ENCODE results near the gene PRDX5. TPM values are rescaled to one million over a fixed set of nuclear protein-coding genes. Genes with fewer than 3 reads are reported as not detected.

The PRDX5 gene
- total RNA-seq, 1 donor from 2014 or later, result 73.6 TPM

GRCh38 chr11:64275841-64276240 is 42.1 kb upstream of the PRDX5 start:
- TF ChIP-seq CTCF (IDR thresholded peaks at IDR 0.05), result no peak
- H3K27ac Mint-ChIP-seq, result peak overlapping the region; percentile 30
- POLR2A ChIA-PET, result interaction anchor here (0.6 to 2.3 kb wide), 2 partner anchors 9 to 33 kb away, joined by 3 to 8 read pairs; partner anchors contain the start of gene BAD

DNA sequence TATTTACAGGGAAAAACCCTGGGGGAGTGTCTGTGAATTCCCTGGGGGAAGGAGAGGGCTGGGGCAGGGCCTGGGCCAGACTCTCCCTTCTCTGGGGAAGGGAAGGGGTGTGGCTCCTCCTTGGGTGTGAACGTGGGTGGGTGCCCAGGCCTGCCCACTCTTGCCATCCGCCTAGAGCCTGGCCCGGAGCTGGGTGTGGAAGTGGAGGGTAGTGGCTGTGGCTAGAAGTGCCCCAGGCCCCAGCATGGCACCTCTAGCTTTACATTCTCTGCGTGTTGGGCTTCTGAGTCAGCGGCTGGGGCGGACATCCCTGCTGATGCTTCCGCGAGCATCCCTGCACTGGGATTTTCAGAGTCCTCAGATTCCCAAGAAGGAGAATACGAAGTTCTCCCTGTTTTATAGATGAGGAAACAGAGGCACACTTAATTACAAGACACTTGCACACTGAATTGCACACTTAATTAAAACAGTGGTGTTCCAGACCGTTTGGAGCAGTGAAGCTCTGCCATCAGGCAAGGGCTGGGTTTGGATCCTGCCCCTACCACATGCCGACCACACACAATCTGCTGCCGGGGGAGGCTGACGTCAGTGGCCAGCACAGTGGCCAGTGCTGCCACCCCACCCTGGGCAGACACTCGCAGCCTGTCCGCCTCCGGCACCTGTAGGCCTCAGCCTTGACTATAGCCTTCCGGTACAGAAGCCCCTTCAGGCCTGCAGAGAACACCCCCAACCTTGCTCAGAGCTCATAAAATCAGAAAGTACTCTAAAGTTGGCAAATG is 41.1 kb upstream of the PRDX5 start:
- Mint-ChIP-seq H3K27me3 (no peaks in the 10 kb centered on the region), H3K9me3 (no peaks in the 10 kb centered on the region), H3K4me1 (peaks cover 6% of the 10 kb centered on the region), H3K27ac (no peak overlapping the region), H3K36me3 (ENCODE audit: low read depth) (peaks cover 28% of the 10 kb centered on the region), H3K4me3 (no peak overlapping the region)
- ATAC-seq (ENCODE audit: low read depth) (peak; percentile 35), DNase-seq (no peak)
- intact Hi-C loops (cut with micrococcal nuclease), result no loop called here
- CTCF ChIA-PET, result interaction anchor here (1.1 to 1.4 kb wide), 2 partner anchors 27 to 70 kb away, joined by 3 to 5 read pairs; partner anchors contain the start of gene FERMT3
- TF ChIP-seq CTCF (IDR thresholded peaks at IDR 0.05), result no peak
- POLR2A ChIA-PET, result interaction anchor here (2.3 kb wide), 1 partner anchor 8 kb away, joined by 8 read pairs; the partner anchor contains the start of gene BAD

More at GRCh38 chr11:64275841-64276240, 42.1 kb upstream of the PRDX5 start:
- ATAC-seq (ENCODE audit: low read depth), result no peak
- peaks cover 23% of the 10 kb centered on the region for H3K36me3 Mint-ChIP-seq (ENCODE audit: low read depth)
- intact Hi-C loops (cut with micrococcal nuclease), result no loop called here
- H3K4me3 Mint-ChIP-seq, result no peak overlapping the region
- DNase-seq, result no peak
- peaks cover 6% of the 10 kb centered on the region for H3K4me1 Mint-ChIP-seq
- H3K9me3 Mint-ChIP-seq, result no peaks in the 10 kb centered on the region
- no peaks in the 10 kb centered on the region for H3K27me3 Mint-ChIP-seq
- CTCF ChIA-PET, result interaction anchor here (1.4 kb wide), 1 partner anchor 28 kb away, joined by 5 read pairs; no protein-coding TSS in a partner anchor

- ATAC-seq (ENCODE audit: low read depth) (no peak), DNase-seq (no peak)
- H3K27ac Mint-ChIP-seq, result no peak overlapping the region
- no peak overlapping the region for H3K4me3 Mint-ChIP-seq
- TF ChIP-seq CTCF (IDR thresholded peaks at IDR 0.05), result no peak
- CTCF ChIA-PET, result no interaction called here
- no peaks in the 10 kb centered on the region for H3K27me3 Mint-ChIP-seq
- POLR2A ChIA-PET, result no interaction called here
- H3K9me3 Mint-ChIP-seq, result no peaks in the 10 kb centered on the region
- peaks cover 30% of the 10 kb centered on the region for H3K36me3 Mint-ChIP-seq (ENCODE audit: low read depth)
- intact Hi-C loops (cut with micrococcal nuclease), result no loop called here
- H3K4me1 Mint-ChIP-seq, result peaks cover 10% of the 10 kb centered on the region
Observed at GRCh38 chr11:64278576-64279190, 39.2 kb upstream of the PRDX5 start.

- H3K27ac Mint-ChIP-seq, result no peak overlapping the region
- DNase-seq (no peak), ATAC-seq (ENCODE audit: low read depth) (no peak)
- no peak for TF ChIP-seq CTCF (IDR thresholded peaks at IDR 0.05)
- peaks cover 20% of the 10 kb centered on the region for H3K4me1 Mint-ChIP-seq
- POLR2A ChIA-PET, result interaction anchor here (1.2 to 5.8 kb wide), 2 partner anchors 12 to 77 kb away, joined by 3 to 119 read pairs; no protein-coding TSS in a partner anchor
- intact Hi-C loops (cut with micrococcal nuclease), result no loop called here
- no peak overlapping the region for H3K4me3 Mint-ChIP-seq
- CTCF ChIA-PET, result interaction anchor here (1.3 to 1.5 kb wide), 2 partner anchors 10 to 73 kb away, joined by 3 to 4 read pairs; no protein-coding TSS in a partner anchor
- peaks cover 22% of the 10 kb centered on the region for H3K36me3 Mint-ChIP-seq (ENCODE audit: low read depth)
- H3K9me3 Mint-ChIP-seq, result no peaks in the 10 kb centered on the region
- H3K27me3 Mint-ChIP-seq, result no peaks in the 10 kb centered on the region
Observed at GRCh38 chr11:64281957-64282770, 35.8 kb upstream of the PRDX5 start.
